Natural killer cell (primary cell): ENCODE data around the gene FGF12. TPM values are rescaled to one million over a fixed set of nuclear protein-coding genes. Genes with fewer than 3 reads are reported as not detected.

Source experiments
- ATAC-seq, 3 donors: fragments of 150-1000 bp in 2 of 3; fragments of 200-7000 bp in 1 of 3; cut with Tn5 transposase; 1 replicate in 1 of 3; 2 replicates in 2 of 3; pipeline ENCODE4 v1.10.0; 2021; ENCODE audit warnings: mild to moderate bottlenecking in 2 of 3, moderate library complexity in 2 of 3
- DNase-seq, 2 donors: peaks; one replicate each; pipeline versions ENCODE4 v3.0.0 to v3.0.0-alpha.2; 2013 to 2021; ENCODE audit warnings: mixed read lengths in 1 of 2
- H3K27ac ChIP-seq: one replicate; pipeline ENCODE4 v1.5.1; 2013; ENCODE audit warnings: mild to moderate bottlenecking, low read length
- H3K27me3 ChIP-seq: one replicate; pipeline ENCODE4 v1.6.1; 2013; ENCODE audit warnings: low read length; ENCODE audit not compliant: control insufficient read depth, insufficient read depth
- H3K36me3 ChIP-seq: one replicate; pipeline ENCODE4 v1.6.1; 2013; ENCODE audit warnings: low read length; ENCODE audit not compliant: control insufficient read depth, insufficient read depth
- H3K4me1 ChIP-seq: one replicate; pipeline ENCODE4 v1.6.1; 2013; ENCODE audit warnings: low read length; ENCODE audit not compliant: control insufficient read depth, insufficient read depth
- H3K4me3 ChIP-seq: one replicate; pipeline ENCODE4 v1.5.1; 2013; ENCODE audit warnings: low read length
- H3K9me3 ChIP-seq: one replicate; pipeline ENCODE4 v1.6.1; 2013; ENCODE audit warnings: low read length; ENCODE audit not compliant: control insufficient read depth, insufficient read depth
- H3K27ac Mint-ChIP-seq, 2 donors: one replicate each; pipeline ENCODE4 v1.8.0; 2022; ENCODE audit warnings: mild to moderate bottlenecking in 2 of 2, mixed read lengths in 2 of 2, moderate library complexity in 1 of 2
- H3K27me3 Mint-ChIP-seq, 2 donors: one replicate each; pipeline ENCODE4 v1.8.0; 2022; ENCODE audit warnings: low read depth in 2 of 2, mixed read lengths in 2 of 2
- H3K36me3 Mint-ChIP-seq: one replicate; pipeline ENCODE4 v1.8.0; 2022; ENCODE audit warnings: mixed read lengths
- H3K4me1 Mint-ChIP-seq, 2 donors: one replicate each; pipeline ENCODE4 v1.8.0; 2022; ENCODE audit warnings: mixed read lengths in 2 of 2
- H3K4me3 Mint-ChIP-seq: one replicate; pipeline ENCODE4 v1.8.0; 2022; ENCODE audit warnings: mild to moderate bottlenecking, moderate library complexity, mixed read lengths
- H3K9me3 Mint-ChIP-seq, 2 donors: one replicate each; pipeline ENCODE4 v1.8.0; 2022; ENCODE audit warnings: mixed read lengths in 2 of 2
- CTCF ChIP-seq: fragments of 200-600 bp; IDR thresholded peaks from one replicate; pipeline ENCODE4 v1.8.0; 2022; ENCODE audit warnings: antibody characterized with exemption
- WGBS: methylation state at CpG from one replicate; pipeline ENCODE4 v1.1.7; 2013; ENCODE audit warnings: missing lambda C conversion rate; ENCODE audit not compliant: insufficient coverage; 5-methylcytosine and 5-hydroxymethylcytosine counted together
- intact Hi-C: fragments of 100-400 bp; cut with micrococcal nuclease; formaldehyde crosslinking; loops from one replicate; pipeline ENCODE4 v1.14.2; 2022
- total RNA-seq, 4 donors: library from RNA; stranded (reverse); fragments of 120-200 nt in 1 of 4; gene quantifications; one replicate each; pipeline versions ENCODE4 v1.2.3 to v1.2.4, GENCODE V29; 2013 to 2022

Gene FGF12
- total RNA-seq, 3 donors from 2014 or later (not counting 1 experiment from before 2014, with no cell fraction given): not detected

GRCh38 chr3:192696943-192697587 is 30.3 kb downstream of the FGF12 start:
- no peak overlapping the region for H3K4me3 Mint-ChIP-seq
- ATAC-seq (no peak), DNase-seq (no peak)
- no peaks in the 10 kb centered on the region for H3K27me3 ChIP-seq
- no peaks in the 10 kb centered on the region for H3K36me3 Mint-ChIP-seq
- intact Hi-C loops: no loop called here
- H3K9me3 ChIP-seq: no peaks in the 10 kb centered on the region
- H3K9me3 Mint-ChIP-seq: peaks cover 8 to 9% of the 10 kb centered on the region in 2 donors
- no peaks in the 10 kb centered on the region for H3K27me3 Mint-ChIP-seq
- no peaks in the 10 kb centered on the region for H3K4me1 Mint-ChIP-seq
- no peak for TF ChIP-seq CTCF
- no peak overlapping the region for H3K27ac ChIP-seq
- H3K4me1 ChIP-seq: no peaks in the 10 kb centered on the region
- H3K27ac Mint-ChIP-seq: no peak overlapping the region
- WGBS: 70% methylated on average over 2 of the region's 2 CpGs
- no peaks in the 10 kb centered on the region for H3K36me3 ChIP-seq
- no peak overlapping the region for H3K4me3 ChIP-seq

GRCh38 chr3:192687488-192688152 is 39.7 kb downstream of the FGF12 start:
- Histone ChIP-seq H3K4me3 (no peak overlapping the region), H3K27ac (no peak overlapping the region), H3K4me1 (no peaks in the 10 kb centered on the region), H3K36me3 (no peaks in the 10 kb centered on the region), H3K9me3 (peaks cover 7% of the 10 kb centered on the region), H3K27me3 (no peaks in the 10 kb centered on the region)
- Mint-ChIP-seq H3K9me3 (peaks cover 11 to 20% of the 10 kb centered on the region in 2 donors), H3K4me1 (no peaks in the 10 kb centered on the region), H3K4me3 (no peak overlapping the region), H3K27me3 (no peaks in the 10 kb centered on the region), H3K27ac (no peak overlapping the region), H3K36me3 (no peaks in the 10 kb centered on the region)
- 81% methylated on average over 5 of the region's 5 CpGs for WGBS
- intact Hi-C loops: no loop called here
- ATAC-seq (no peak), DNase-seq (no peak)
- TF ChIP-seq CTCF: no peak

GRCh38 chr3:192685801-192686200 is 41.5 kb downstream of the FGF12 start:
- WGBS: 84% methylated on average over 5 of the region's 5 CpGs
- no peak for TF ChIP-seq CTCF
- Histone ChIP-seq H3K27ac (no peak overlapping the region), H3K9me3 (peaks cover 8% of the 10 kb centered on the region), H3K4me1 (no peaks in the 10 kb centered on the region), H3K36me3 (no peaks in the 10 kb centered on the region), H3K4me3 (no peak overlapping the region), H3K27me3 (no peaks in the 10 kb centered on the region)
- Mint-ChIP-seq H3K4me1 (no peaks in the 10 kb centered on the region), H3K27ac (no peak overlapping the region), H3K27me3 (no peaks in the 10 kb centered on the region), H3K4me3 (no peak overlapping the region), H3K9me3 (peaks cover 13 to 18% of the 10 kb centered on the region in 2 donors), H3K36me3 (no peaks in the 10 kb centered on the region)
- DNase-seq (no peak), ATAC-seq (no peak)
- intact Hi-C loops: no loop called here
